DND-41 (cell line): ENCODE results near the gene SLC39A5.

Experiments
- CTCF ChIP-seq: IDR thresholded peaks from 2 replicates; pipeline ENCODE4 v1.5.1; 2012; ENCODE audit warnings: borderline replicate concordance, low read length, moderate library complexity, mild to moderate bottlenecking; ENCODE audit not compliant: poor library complexity, severe bottlenecking; ENCODE audit errors: extremely low read depth
- EZH2 ChIP-seq: IDR thresholded peaks from 3 replicates; pipeline ENCODE4 v1.6.1; 2012; ENCODE audit warnings: borderline replicate concordance, low read depth, mild to moderate bottlenecking, moderate library complexity, low read length, inconsistent platforms; ENCODE audit not compliant: severe bottlenecking

GRCh38 chr12:56206452-56207166, 23.2 kb upstream of the SLC39A5 start:
- TF ChIP-seq CTCF, result peak; percentile 64
- TF ChIP-seq EZH2, result no peak
